H1 (cell line): ENCODE measurements around the gene RALGAPA2. TPM values are rescaled to one million over a fixed set of nuclear protein-coding genes. Genes with fewer than 3 reads are reported as not detected.

Experiments
- CTCF ChIA-PET: fragments of 300-600 bp; sonication (Branson Sonifier 250); formaldehyde crosslinking; loops from one replicate; lab custom pipeline; 2021; ENCODE audit not compliant: partially characterized antibody; lab: Charles Lee
- POLR2A ChIA-PET: fragments of 300-600 bp; sonication (Branson Sonifier 250); formaldehyde crosslinking; loops from one replicate; lab custom pipeline; 2021; ENCODE audit warnings: inconsistent platforms; ENCODE audit not compliant: partially characterized antibody; lab: Charles Lee
- DNase-seq, 2 experiments: peaks; one replicate each; pipeline versions ENCODE4 v3.0.0 to v3.0.0-alpha.2; 2010 to 2022; ENCODE audit warnings: low spot score in 2 of 2, low read depth in 1 of 2, mixed read lengths in 1 of 2
- FAIRE-seq: peaks from 2 replicates; lab custom pipeline; 2011; peaks lifted over from hg19 to GRCh38; lab: Jason Lieb, UNC
- H2AFZ ChIP-seq: 2 replicates; pipeline ENCODE4 v1.8.1; 2012; ENCODE audit warnings: low read length, inconsistent platforms
- H2AK5ac ChIP-seq: 2 replicates; pipeline ENCODE4 v1.6.1; 2013; ENCODE audit warnings: low read depth, low read length
- H2BK120ac ChIP-seq: replicated peaks from 2 replicates; pipeline ENCODE3; 2013; ENCODE audit warnings: low read depth, low read length, inconsistent platforms
- H2BK12ac ChIP-seq: 2 replicates; pipeline ENCODE4 v1.6.1; 2013; ENCODE audit warnings: low read depth, low read length
- H2BK15ac ChIP-seq: 2 replicates; pipeline ENCODE4 v1.6.1; 2013; ENCODE audit warnings: low read length
- H2BK20ac ChIP-seq: 2 replicates; pipeline ENCODE4 v1.6.1; 2013; ENCODE audit warnings: low read length
- H2BK5ac ChIP-seq: 2 replicates; pipeline ENCODE4 v1.6.1; 2013; ENCODE audit warnings: low read depth, low read length
- H3K14ac ChIP-seq: 2 replicates; pipeline ENCODE4 v1.6.1; 2013; ENCODE audit warnings: inconsistent platforms; ENCODE audit not compliant: insufficient read length
- H3K18ac ChIP-seq: 2 replicates; pipeline ENCODE4 v1.6.1; 2013; ENCODE audit warnings: low read length; ENCODE audit errors: extremely low read depth
- H3K23ac ChIP-seq: 2 replicates; pipeline ENCODE4 v1.6.1; 2013; ENCODE audit warnings: inconsistent platforms; ENCODE audit not compliant: insufficient read length
- H3K23me2 ChIP-seq: 2 replicates; pipeline ENCODE4 v1.6.1; 2013; ENCODE audit warnings: low read depth, low read length
- H3K27ac ChIP-seq: 2 replicates; pipeline ENCODE4 v1.6.1; 2011; ENCODE audit warnings: low read depth, low read length, inconsistent platforms
- H3K27me3 ChIP-seq, 4 experiments: replicated peaks in 1 of 4; 1 replicate in 1 of 4; 2 replicates in 3 of 4; pipeline versions ENCODE4 v1.6.1 to v1.8.1; 2011 to 2013; ENCODE audit warnings: low read length in 3 of 4, mild to moderate bottlenecking in 3 of 4, inconsistent platforms in 2 of 4, mixed read lengths in 2 of 4, moderate library complexity in 1 of 4; ENCODE audit not compliant: control insufficient read depth in 3 of 4, insufficient read depth in 3 of 4; ENCODE audit errors: extremely low read depth in 1 of 4
- H3K36me3 ChIP-seq, 4 experiments: 2 replicates each; pipeline versions ENCODE4 v1.6.1 to v1.8.1; 2011 to 2013; ENCODE audit warnings: mild to moderate bottlenecking in 4 of 4, low read length in 3 of 4, moderate library complexity in 2 of 4, control low read depth in 1 of 4, inconsistent platforms in 1 of 4; ENCODE audit not compliant: insufficient read depth in 4 of 4, control insufficient read depth in 2 of 4
- H3K4ac ChIP-seq: replicated peaks from 2 replicates; pipeline ENCODE3; 2013; ENCODE audit warnings: low read length, low read depth, mixed read lengths, inconsistent platforms; ENCODE audit not compliant: insufficient read length
- H3K4me1 ChIP-seq, 4 experiments: replicated peaks in 1 of 4; 1 replicate in 1 of 4; 2 replicates in 3 of 4; pipeline versions ENCODE4 v1.6.1 to v1.8.1; 2011 to 2013; ENCODE audit warnings: low read length in 3 of 4, inconsistent platforms in 2 of 4, mixed read lengths in 1 of 4; ENCODE audit not compliant: insufficient read depth in 4 of 4, control insufficient read depth in 3 of 4
- H3K4me2 ChIP-seq, 2 experiments: 2 replicates each; pipeline versions ENCODE4 v1.6.1 to v1.8.1; 2011 to 2013; ENCODE audit warnings: low read depth in 2 of 2, low read length in 2 of 2, control low read depth in 1 of 2, inconsistent platforms in 1 of 2, mild to moderate bottlenecking in 1 of 2; ENCODE audit not compliant: insufficient read depth in 1 of 2
- H3K4me3 ChIP-seq, 4 experiments: fragments of 200-600, 300-600 bp in 1 of 4; sonication (generic), shearing (Covaris generic), sonication (Bioruptor Twin) in 1 of 4; 2 replicates each; pipeline versions ENCODE4 v1.5.1 to v1.8.1; 2011 to 2016; ENCODE audit warnings: low read length in 4 of 4, low read depth in 3 of 4, control low read depth in 2 of 4, inconsistent platforms in 2 of 4, mild to moderate bottlenecking in 2 of 4, mixed read lengths in 1 of 4, moderate library complexity in 1 of 4; ENCODE audit not compliant: insufficient read depth in 2 of 4; ENCODE audit errors: extremely low read depth in 1 of 4
- H3K56ac ChIP-seq: replicated peaks from 2 replicates; pipeline ENCODE3; 2013; ENCODE audit warnings: low read depth, mild to moderate bottlenecking, mixed read lengths, low read length, inconsistent platforms; ENCODE audit not compliant: insufficient read length
- H3K79me1 ChIP-seq: 2 replicates; pipeline ENCODE4 v1.6.1; 2013; ENCODE audit warnings: low read depth, low read length, control low read depth
- H3K79me2 ChIP-seq, 2 experiments: 2 replicates each; pipeline versions ENCODE4 v1.6.1 to v1.8.1; 2012 to 2013; ENCODE audit warnings: low read length in 2 of 2, mild to moderate bottlenecking in 2 of 2, inconsistent platforms in 1 of 2; ENCODE audit not compliant: insufficient read depth in 2 of 2, control insufficient read depth in 1 of 2
- H3K9ac ChIP-seq, 4 experiments: replicated peaks in 1 of 4; 1 replicate in 1 of 4; 2 replicates in 3 of 4; pipeline versions ENCODE4 v1.6.1 to v1.8.1; 2011 to 2013; ENCODE audit warnings: low read depth in 3 of 4, low read length in 3 of 4, control low read depth in 2 of 4, mild to moderate bottlenecking in 2 of 4, moderate library complexity in 2 of 4, inconsistent platforms in 1 of 4; ENCODE audit errors: extremely low read depth in 1 of 4
- H3K9me3 ChIP-seq, 2 experiments: 2 replicates each; pipeline versions ENCODE4 v1.6.1 to v1.8.1; 2012 to 2013; ENCODE audit warnings: mild to moderate bottlenecking in 2 of 2, moderate library complexity in 2 of 2, control low read depth in 1 of 2, inconsistent platforms in 1 of 2, low read depth in 1 of 2, low read length in 1 of 2, mixed read lengths in 1 of 2; ENCODE audit not compliant: insufficient read depth in 2 of 2
- H4K20me1 ChIP-seq, 2 experiments: replicated peaks in 1 of 2; 2 replicates each; pipeline versions ENCODE3 to v1.8.1; 2011 to 2013; ENCODE audit warnings: inconsistent platforms in 2 of 2, low read length in 2 of 2, mild to moderate bottlenecking in 1 of 2; ENCODE audit not compliant: insufficient read depth in 2 of 2, control insufficient read depth in 1 of 2
- H4K5ac ChIP-seq: 2 replicates; pipeline ENCODE4 v1.6.1; 2013; ENCODE audit warnings: low read length, low read depth, mixed read lengths, inconsistent platforms; ENCODE audit not compliant: insufficient read length
- H4K8ac ChIP-seq: 2 replicates; pipeline ENCODE4 v1.8.0; 2013; ENCODE audit warnings: mild to moderate bottlenecking, moderate library complexity, low read length, inconsistent platforms; ENCODE audit not compliant: insufficient read depth; ENCODE audit errors: extremely low read depth
- H4K91ac ChIP-seq: replicated peaks from 2 replicates; pipeline ENCODE3; 2013; ENCODE audit warnings: low read length, mixed read lengths, inconsistent platforms; ENCODE audit not compliant: insufficient read length
- ASH2L ChIP-seq: fragments of 200-600, 300-600 bp; sonication (generic); IDR thresholded peaks from one replicate; pipeline ENCODE4 v1.7.1; 2017; ENCODE audit warnings: low read length
- CEBPB ChIP-seq: IDR thresholded peaks from 2 replicates; pipeline ENCODE4 v1.6.1; 2012; ENCODE audit warnings: low read depth, low read length
- CREB1 ChIP-seq: IDR thresholded peaks from 2 replicates; pipeline ENCODE4 v1.6.1; 2012; ENCODE audit warnings: inconsistent platforms
- EP300 ChIP-seq, 2 experiments: IDR thresholded peaks; 1 replicate in 1 of 2; 2 replicates in 1 of 2; pipeline ENCODE4 v1.6.1; 2011 to 2012; ENCODE audit warnings: low read depth in 2 of 2, low read length in 2 of 2, mild to moderate bottlenecking in 2 of 2, borderline replicate concordance in 1 of 2, inconsistent platforms in 1 of 2, moderate library complexity in 1 of 2
- RNF2 ChIP-seq: fragments of 200-900, 300-1000 bp; sonication (generic); IDR thresholded peaks from 2 replicates; pipeline ENCODE4 v1.7.1; 2016; ENCODE audit warnings: borderline replicate concordance, low read depth, mild to moderate bottlenecking, antibody characterized with exemption, low read length; ENCODE audit not compliant: poor library complexity, severe bottlenecking; ENCODE audit errors: missing control alignments
- SAP30 ChIP-seq: fragments of 300-600 bp; sonication (generic); IDR thresholded peaks from 2 replicates; pipeline ENCODE4 v1.7.1; 2012; ENCODE audit warnings: low read length, moderate library complexity, mild to moderate bottlenecking, inconsistent platforms; ENCODE audit not compliant: insufficient read depth, insufficient replicate concordance
- SP2 ChIP-seq: IDR thresholded peaks from 2 replicates; pipeline ENCODE4 v1.6.1; 2012; ENCODE audit warnings: mild to moderate bottlenecking, low read length, inconsistent platforms
- SUZ12 ChIP-seq: fragments of 200-600 bp; sonication (generic); IDR thresholded peaks from 2 replicates; pipeline ENCODE4 v1.6.1; 2012; ENCODE audit warnings: mild to moderate bottlenecking, inconsistent platforms, low read length, moderate library complexity, mixed read lengths
- TAF1 ChIP-seq: IDR thresholded peaks from 2 replicates; pipeline ENCODE4 v1.6.1; 2011; ENCODE audit warnings: mild to moderate bottlenecking, low read depth, low read length
- WGBS, 2 experiments: shearing (Covaris generic) in 1 of 2; methylation state at CpG; one replicate each; pipeline versions ENCODE4 v1.1.6 to v1.1.7; 2013 to 2015; ENCODE audit warnings: low lambda C conversion rate in 2 of 2, mixed read lengths in 2 of 2, inconsistent platforms in 1 of 2, low coverage in 1 of 2, missing lambda C conversion rate in 1 of 2; ENCODE audit not compliant: insufficient replicate concordance in 2 of 2, insufficient coverage in 1 of 2, insufficient read length in 1 of 2; ENCODE audit errors: extremely low coverage in 1 of 2, missing lambda C conversion rate in 1 of 2; 5-methylcytosine and 5-hydroxymethylcytosine counted together
- polyA plus RNA-seq, 7 experiments: library from polyadenylated mRNA; depleted of rRNA in 3 of 7; stranded (reverse) in 5 of 7; unstranded in 2 of 7; fragments of >200 nt in 5 of 7; fragments of 200-250 nt in 2 of 7; gene quantifications; 1 replicate in 5 of 7; 2 replicates in 1 of 7; 4 replicates in 1 of 7; pipeline versions ENCODE4 v1.2.1 to v1.2.3, GENCODE V29; 2011 to 2013; ENCODE audit warnings: missing spikeins in 2 of 7, mixed read lengths in 2 of 7
- total RNA-seq: library from RNA; stranded (reverse); fragmentation: NEBNext Ultra II Directional; extraction: Animal tissue kit (Norgen Biotek cat#: 25700); gene quantifications from 2 replicates; pipeline ENCODE4 v1.2.1, GENCODE V29; 2021
- TF ChIP-seq, protein P1 (sequence below): IDR thresholded peaks from 2 replicates; pipeline ENCODE4 v1.6.1; 2012; ENCODE audit warnings: inconsistent platforms

The RALGAPA2 gene
- total and polyA plus RNA-seq, 2 of the 8 experiments (the other 6 are each of a cell fraction or from before 2014, with no cell fraction given) = 5.1 to 25.5 TPM

DNA sequence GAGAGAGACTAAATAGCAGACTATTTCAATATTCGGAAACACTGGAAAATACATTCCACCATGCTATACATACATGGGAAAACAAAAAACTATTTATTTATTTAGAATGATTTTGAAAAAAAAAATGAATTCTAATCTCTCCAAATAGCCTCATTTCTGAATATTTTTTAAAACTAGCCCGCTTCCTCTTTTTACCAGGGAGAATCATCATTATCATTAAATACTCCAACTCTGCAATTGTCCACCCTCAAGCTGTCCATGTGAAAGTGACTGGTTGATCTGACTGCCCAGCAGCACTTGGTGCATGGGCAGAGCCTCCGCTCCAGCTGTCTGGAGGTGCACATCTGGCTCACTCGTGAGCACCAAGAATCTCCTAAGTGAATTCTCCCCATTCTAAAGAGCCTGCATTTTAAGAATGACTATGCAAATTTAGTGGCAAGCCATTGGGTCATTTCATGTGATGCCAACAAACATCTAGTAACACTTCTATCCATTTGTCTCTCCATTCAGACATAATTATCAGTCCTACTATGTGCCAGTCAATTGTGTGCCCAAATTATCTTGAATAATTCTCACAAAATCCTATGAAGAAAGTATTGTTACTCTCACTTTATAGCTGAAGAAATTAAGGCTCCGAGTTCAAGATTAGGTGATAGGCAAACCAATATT lies 279.7 kb downstream of the RALGAPA2 start:
- Histone ChIP-seq H4K8ac (no peak overlapping the region), H2AFZ (no peak overlapping the region), H3K79me2 (no peaks in the 10 kb centered on the region), H2BK120ac (no peak overlapping the region), H3K56ac (no peak overlapping the region), H4K20me1 (no peaks in the 10 kb centered on the region), H3K23ac (no peak overlapping the region), H4K5ac (no peak overlapping the region), H3K4me2 (no peak overlapping the region), H3K14ac (no peak overlapping the region), H3K4me3 (no peak overlapping the region), H3K36me3 (no peaks in the 10 kb centered on the region), H3K9me3 (no peaks in the 10 kb centered on the region), H2BK15ac (no peak overlapping the region), H3K27me3 (no peaks in the 10 kb centered on the region), H3K27ac (no peak overlapping the region), H3K9ac (no peak overlapping the region), H3K79me1 (no peaks in the 10 kb centered on the region; the same call in 1 of the 2 replicates), H2AK5ac (no peak overlapping the region), H3K4me1 (no peaks in the 10 kb centered on the region; a peak in 2 of 7 replicates), H3K23me2 (no peaks in the 10 kb centered on the region), H3K18ac (no peak overlapping the region), H2BK12ac (no peak overlapping the region), H2BK5ac (no peak overlapping the region), H3K4ac (no peak overlapping the region), H2BK20ac (no peak overlapping the region), H4K91ac (no peak overlapping the region)
- no peak for FAIRE-seq
- no peak for DNase-seq
- ChIA-PET POLR2A (no interaction called here), CTCF (interaction anchor here (0.7 kb wide), 2 partner anchors 120 to 218 kb away, joined by 3 read pairs; no protein-coding TSS in a partner anchor)
- 86% methylated on average over 5 of the region's 5 CpGs; no CpG with 5 or more reads in 1 of the 2 experiments for WGBS, 2 experiments
- TF ChIP-seq ASH2L (no peak), SP2 (no peak), TAF1 (no peak), RNF2 (no peak), CEBPB (no peak), EP300 (IDR thresholded peaks at IDR 0.05; ENCODE audit: borderline replicate concordance in 1 of 2, low read depth in 2 of 2, low read length in 2 of 2) (no peak), SAP30 (no peak), SUZ12 (no peak), CREB1 (no peak)
- TF ChIP-seq, protein P1, sequence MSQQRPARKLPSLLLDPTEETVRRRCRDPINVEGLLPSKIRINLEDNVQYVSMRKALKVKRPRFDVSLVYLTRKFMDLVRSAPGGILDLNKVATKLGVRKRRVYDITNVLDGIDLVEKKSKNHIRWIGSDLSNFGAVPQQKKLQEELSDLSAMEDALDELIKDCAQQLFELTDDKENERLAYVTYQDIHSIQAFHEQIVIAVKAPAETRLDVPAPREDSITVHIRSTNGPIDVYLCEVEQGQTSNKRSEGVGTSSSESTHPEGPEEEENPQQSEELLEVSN = no peak
